ENCODE results near the gene C2orf42.
"Not testable (repeated sequence)": the region's sequence is repeated elsewhere in the genome, so short reads cannot be mapped to it uniquely, and the experiment has no call there.

C2orf42 gene

DNA sequence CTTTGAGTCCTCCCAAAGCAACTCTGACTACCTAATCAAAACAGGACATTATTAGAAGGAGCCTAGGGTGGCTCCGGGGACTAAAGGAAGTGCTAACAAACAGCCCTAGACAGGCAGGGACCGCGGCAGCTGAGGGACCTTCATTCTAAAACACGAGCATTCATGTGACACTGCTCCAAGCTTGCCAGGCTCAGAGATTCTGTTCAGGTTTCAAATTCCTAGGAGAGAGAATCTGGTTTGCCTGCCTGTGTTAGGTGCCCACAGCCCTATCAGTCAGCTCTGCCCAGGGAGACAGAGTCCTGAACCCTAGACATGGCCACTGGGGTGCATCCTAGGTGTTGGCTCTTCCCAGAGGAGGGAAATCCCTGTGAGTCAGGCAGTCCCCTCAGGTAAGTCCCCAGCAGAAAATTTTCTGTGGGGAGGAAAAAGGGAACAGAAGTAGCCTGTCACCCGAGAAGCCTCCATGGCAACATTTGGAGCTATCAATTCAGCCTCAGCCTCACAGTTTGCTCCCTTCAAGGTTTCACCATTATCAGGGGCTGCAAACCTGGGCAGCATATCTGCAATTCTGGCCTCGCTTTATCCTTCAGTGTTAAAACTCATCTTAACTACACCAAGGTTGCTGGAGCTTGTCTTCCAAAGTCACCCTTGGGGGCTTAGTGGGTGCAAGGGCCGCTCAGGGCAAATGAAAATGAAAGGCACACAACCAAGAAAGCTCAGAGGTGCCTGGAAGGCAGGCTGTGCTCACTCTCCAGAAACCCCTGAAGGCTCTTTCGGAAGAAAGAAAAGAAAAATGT lies 75.0 kb downstream of the C2orf42 start:
- no peak overlapping the region for H3K4me3 ChIP-seq
- peaks cover 67 to 90% (median 76%) of the 10 kb centered on the region in 10 experiments for H3K4me1 ChIP-seq
- no peaks in the 10 kb centered on the region for H3K36me3 ChIP-seq
- peak overlapping the region; percentile 20 to 62 (median 53); a peak in 19 of 22 replicates for H3K27ac ChIP-seq
- peak overlapping the region; percentile 15 to 62 (median 51); a peak in 19 of 22 replicates for H3K9ac ChIP-seq
- H4K20me1 ChIP-seq = no peaks in the 10 kb centered on the region
- no peak for TF ChIP-seq Cebpa-rat (IDR thresholded peaks at IDR 0.05)
- H3K4me2 ChIP-seq = peak overlapping the region; percentile 56 to 97 (median 75)
- no peaks in the 10 kb centered on the region for H3K9me3 ChIP-seq (replicated peaks in 1 of 11)
- no peaks in the 10 kb centered on the region for H3K27me3 ChIP-seq

DNA sequence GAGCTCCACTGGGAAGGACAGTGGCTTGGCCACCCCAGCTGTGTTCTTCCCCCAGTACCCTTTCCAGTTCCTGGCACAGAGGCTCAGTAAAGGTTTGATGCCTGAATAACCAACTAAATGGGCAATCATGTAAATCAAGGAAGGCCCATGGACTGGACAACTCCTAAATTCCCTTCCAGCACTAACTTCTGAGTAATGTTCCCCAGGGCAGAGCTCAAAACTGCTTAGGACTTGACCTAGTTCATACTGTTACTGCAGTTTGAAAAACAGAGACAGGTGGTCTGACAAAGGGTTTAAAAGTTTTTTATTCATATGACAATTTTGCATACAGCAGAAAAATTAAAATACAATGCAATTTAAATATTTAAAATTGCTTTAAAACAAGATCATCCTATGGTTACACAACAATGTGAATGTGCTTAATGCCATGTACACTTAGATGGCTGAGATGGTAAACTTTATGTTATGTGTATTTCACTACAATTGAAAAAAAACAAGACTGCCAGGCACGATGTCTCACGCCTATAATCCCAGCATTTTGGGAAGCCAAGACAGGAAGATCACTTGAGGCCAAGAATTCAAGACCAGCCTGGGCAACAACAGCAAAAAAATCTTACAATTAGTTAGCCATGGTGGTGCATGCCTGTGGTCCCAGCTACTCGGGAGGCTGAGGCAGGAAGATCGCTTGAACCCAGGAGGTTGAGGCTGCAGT lies 77.3 kb downstream of the C2orf42 start:
- H3K9me3 ChIP-seq (replicated peaks in 1 of 11) = no peaks in the 10 kb centered on the region
- peak overlapping the region in 2 of 11 experiments; percentile 12 to 22; a peak in 1 of 22 replicates for H3K4me2 ChIP-seq
- H3K27ac ChIP-seq = peak overlapping the region in 2 of 11 experiments; percentile 2 to 34; a peak in 1 of 22 replicates
- no peak overlapping the region for H3K9ac ChIP-seq
- H3K36me3 ChIP-seq = no peaks in the 10 kb centered on the region
- H3K4me3 ChIP-seq = no peak overlapping the region
- no peaks in the 10 kb centered on the region for H3K27me3 ChIP-seq
- TF ChIP-seq Cebpa-rat (IDR thresholded peaks at IDR 0.05) = no peak
- H3K4me1 ChIP-seq = peaks cover 50 to 90% (median 63%) of the 10 kb centered on the region in 10 experiments
- no peaks in the 10 kb centered on the region for H4K20me1 ChIP-seq

DNA sequence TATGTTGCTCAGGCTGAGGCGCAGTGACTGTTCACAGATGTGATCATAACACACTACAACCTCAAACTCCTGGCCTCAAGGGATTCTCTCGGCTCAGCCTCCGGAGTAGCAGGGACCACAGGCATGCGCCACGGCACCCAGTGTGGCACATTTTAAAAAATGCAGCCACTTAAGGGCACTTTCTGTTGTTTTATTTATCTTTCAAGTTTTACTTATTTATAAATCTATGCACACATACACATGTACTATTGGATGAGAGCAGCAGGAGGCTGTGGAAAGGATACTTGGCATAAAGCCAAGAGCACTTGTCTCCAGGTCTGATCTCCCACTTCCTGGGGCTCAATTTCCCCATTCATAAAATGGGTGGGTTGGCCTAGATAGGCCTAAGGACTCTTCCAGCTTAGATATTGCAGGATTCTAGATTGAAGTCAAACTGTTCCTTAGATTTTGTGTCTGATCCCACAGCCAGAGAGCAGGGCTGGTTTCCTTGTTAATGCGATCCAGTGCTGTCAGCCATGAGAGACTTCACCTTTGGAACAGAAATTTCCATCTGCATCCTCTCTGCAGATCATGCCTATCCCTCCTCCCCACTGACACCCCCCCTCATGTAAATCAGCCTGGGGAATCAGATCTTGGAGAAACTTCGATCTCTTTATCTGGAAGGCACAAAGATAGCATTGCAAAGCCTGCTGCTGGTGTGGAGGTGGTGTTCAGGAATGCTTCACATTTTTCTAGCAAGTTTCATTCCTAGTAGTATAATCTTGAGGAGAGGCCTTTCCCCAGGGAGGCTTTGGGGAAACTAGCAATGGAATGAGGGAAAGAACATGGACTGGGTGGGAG lies 78.8 kb downstream of the C2orf42 start:
- Histone ChIP-seq H3K27ac (peak overlapping the region in 6 of 11 experiments; percentile 10 to 61 (median 43); a peak in 10 of 22 replicates), H3K9me3 (replicated peaks in 1 of 11) (no peaks in the 10 kb centered on the region), H3K4me3 (no peak overlapping the region), H3K4me2 (peak overlapping the region; percentile 16 to 77 (median 51); a peak in 20 of 22 replicates), H3K36me3 (no peaks in the 10 kb centered on the region), H3K4me1 (peaks cover 50 to 90% (median 65%) of the 10 kb centered on the region in 10 experiments), H4K20me1 (no peaks in the 10 kb centered on the region), H3K27me3 (no peaks in the 10 kb centered on the region), H3K9ac (no peak overlapping the region; a peak in 1 of 22 replicates)
- no peak for TF ChIP-seq Cebpa-rat (IDR thresholded peaks at IDR 0.05)

DNA sequence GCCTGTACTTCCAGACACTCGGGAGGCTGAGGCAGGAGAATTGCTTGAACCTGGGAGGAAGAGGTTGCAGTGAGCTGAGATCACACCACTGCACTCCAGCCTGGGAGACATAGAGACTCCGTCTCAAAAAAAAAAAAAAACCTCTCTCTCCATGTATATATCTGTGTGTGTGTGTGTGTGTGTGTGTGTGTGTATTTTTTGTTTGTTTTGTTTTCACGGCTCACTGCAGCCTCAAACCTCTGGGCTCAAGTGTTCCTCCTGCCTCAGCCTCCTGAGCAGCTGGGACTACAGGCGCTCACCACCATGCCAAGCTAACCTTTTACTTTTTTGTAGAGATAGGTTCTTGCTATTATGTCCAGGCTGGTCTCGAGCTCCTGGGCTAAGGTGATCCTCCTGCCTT lies 80.4 kb downstream of the C2orf42 start:
- not testable (repeated sequence) for H3K36me3 ChIP-seq; H3K27me3 ChIP-seq; H4K20me1 ChIP-seq; H3K9me3 ChIP-seq (replicated peaks in 1 of 11); H3K4me3 ChIP-seq; H3K9ac ChIP-seq
- H3K4me1 ChIP-seq = peaks cover 38 to 87% (median 61%) of the 10 kb centered on the region in 10 experiments
- peak overlapping the region in 4 of 11 experiments; percentile 18 to 90 (median 48); a peak in 7 of 22 replicates for H3K27ac ChIP-seq
- peak overlapping the region in 6 of 11 experiments; percentile 51 to 85 (median 67); a peak in 7 of 22 replicates for H3K4me2 ChIP-seq

DNA sequence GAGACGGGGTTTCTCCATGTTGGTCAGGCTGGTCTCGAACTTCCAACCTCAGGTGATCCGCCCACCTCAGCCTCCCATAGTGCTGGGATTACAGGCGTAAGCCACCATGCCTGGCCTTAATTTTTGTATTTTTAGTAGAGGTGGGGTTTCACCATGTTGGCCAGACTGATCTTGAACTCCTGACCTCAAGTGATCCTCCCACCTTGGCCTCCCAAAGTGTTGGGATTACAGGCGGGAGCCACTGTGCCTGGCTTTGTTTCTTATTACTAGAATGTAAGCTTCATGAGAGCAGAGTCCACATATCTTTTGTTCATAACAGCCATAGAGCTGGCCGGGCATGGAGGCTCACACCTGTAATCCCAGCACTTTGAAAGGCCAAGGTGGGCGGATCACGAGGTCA lies 84.7 kb downstream of the C2orf42 start:
- Histone ChIP-seq H3K4me1 (peaks cover 43 to 81% (median 65%) of the 10 kb centered on the region in 10 experiments), H3K27ac (peak overlapping the region in 4 of 11 experiments; percentile 37 to 90 (median 80); a peak in 4 of 22 replicates)

DNA sequence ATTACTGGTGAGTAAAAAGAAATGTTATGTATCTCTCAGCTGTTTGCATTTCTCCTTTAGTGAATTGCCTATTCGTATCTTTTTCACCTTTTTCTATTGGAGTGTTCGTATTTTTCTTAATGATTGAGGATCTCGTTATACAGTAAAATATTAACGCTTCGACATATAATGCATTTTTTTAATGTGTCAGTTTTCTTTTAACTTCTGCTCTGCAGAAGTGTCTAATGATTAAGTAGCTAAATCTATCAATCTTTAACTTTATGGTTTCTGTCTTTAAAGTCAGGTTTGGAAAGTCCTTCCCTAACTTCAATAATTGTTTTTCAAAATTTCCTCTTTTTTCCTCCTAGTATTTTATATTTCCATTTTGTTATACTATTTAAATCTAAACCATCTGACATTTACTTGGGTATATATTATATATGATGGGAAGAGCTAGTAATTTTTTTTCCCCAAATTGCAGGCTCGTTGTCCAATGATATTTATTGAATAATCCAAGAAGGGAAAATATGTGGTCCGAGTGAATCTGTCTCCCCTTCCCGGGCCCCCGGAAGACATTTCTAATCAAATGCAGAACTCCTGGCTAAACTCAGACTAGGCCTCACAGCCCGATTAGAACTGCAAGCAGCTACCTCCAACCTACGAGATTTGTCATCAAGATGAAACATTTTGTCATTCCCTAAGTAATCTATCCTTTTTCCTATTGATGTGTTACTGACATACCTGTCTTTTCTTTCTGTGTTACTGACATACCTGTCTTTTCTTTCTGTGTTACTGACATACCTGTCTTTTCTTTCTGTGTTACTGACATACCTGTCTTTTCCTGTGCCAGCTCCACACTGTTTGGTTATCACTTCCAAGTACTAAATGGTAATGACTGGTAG lies 86.3 kb downstream of the C2orf42 start:
- no peaks in the 10 kb centered on the region for H3K27me3 ChIP-seq
- no peak for TF ChIP-seq Cebpa-rat (IDR thresholded peaks at IDR 0.05)
- peak overlapping the region in 1 of 10 experiments; percentile 13; a peak in 1 of 20 replicates for H3K4me3 ChIP-seq
- peak overlapping the region; percentile 56 to 84 (median 69) for H3K4me2 ChIP-seq
- H3K4me1 ChIP-seq = peaks cover 40 to 65% (median 55%) of the 10 kb centered on the region in 10 experiments
- H3K9ac ChIP-seq = peak overlapping the region in 9 of 11 experiments; percentile 4 to 54 (median 43); a peak in 10 of 22 replicates
- no peaks in the 10 kb centered on the region for H3K36me3 ChIP-seq
- H4K20me1 ChIP-seq = no peaks in the 10 kb centered on the region
- no peaks in the 10 kb centered on the region for H3K9me3 ChIP-seq (replicated peaks in 1 of 11)
- H3K27ac ChIP-seq = peak overlapping the region; percentile 35 to 71 (median 56); a peak in 20 of 22 replicates

More for the DNA sequence above, 84.7 kb downstream of the C2orf42 start:
- not testable (repeated sequence) for H3K27me3 ChIP-seq; H3K36me3 ChIP-seq; H3K4me3 ChIP-seq; H4K20me1 ChIP-seq; H3K9me3 ChIP-seq (replicated peaks in 1 of 11); H3K9ac ChIP-seq
- H3K4me2 ChIP-seq = peak overlapping the region in 2 of 11 experiments; percentile 85 to 86; a peak in 3 of 22 replicates

DNA sequence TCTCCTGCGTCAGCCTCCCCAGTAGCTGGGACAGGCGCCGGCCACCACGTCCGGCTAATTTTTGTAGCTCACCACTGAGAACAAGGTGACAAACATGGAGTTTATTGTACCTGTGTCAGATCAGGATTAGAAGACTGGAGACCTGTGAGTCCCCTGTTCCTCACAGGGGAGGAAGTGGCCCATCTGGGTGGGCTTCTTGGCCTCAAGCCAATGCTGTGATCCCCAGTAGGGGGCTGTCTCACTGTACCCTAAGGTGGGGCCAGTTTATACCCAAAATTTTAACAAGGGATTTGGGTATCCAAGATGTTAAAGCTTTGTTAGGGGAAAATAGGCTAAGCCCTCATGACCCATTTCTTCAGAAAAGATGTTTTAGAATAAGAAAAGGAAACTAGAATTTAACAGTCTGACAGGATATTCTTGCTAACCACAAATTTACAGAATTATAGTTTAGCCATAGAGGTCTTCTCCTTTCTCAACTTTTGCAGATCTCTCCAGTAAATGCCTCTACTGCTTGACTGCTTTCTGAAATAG lies 87.2 kb downstream of the C2orf42 start:
- H3K27me3 ChIP-seq = no peaks in the 10 kb centered on the region
- peak overlapping the region; percentile 21 to 71 (median 56); a peak in 20 of 22 replicates for H3K27ac ChIP-seq
- peak overlapping the region; percentile 56 to 84 (median 69) for H3K4me2 ChIP-seq
- H3K9me3 ChIP-seq (replicated peaks in 1 of 11) = no peaks in the 10 kb centered on the region
- TF ChIP-seq Cebpa-rat (IDR thresholded peaks at IDR 0.05) = no peak
- H3K4me1 ChIP-seq = peaks cover 37 to 58% (median 48%) of the 10 kb centered on the region in 10 experiments
- H3K4me3 ChIP-seq = peak overlapping the region in 1 of 10 experiments; percentile 10; a peak in 1 of 20 replicates
- H3K9ac ChIP-seq = peak overlapping the region in 10 of 11 experiments; percentile 4 to 54 (median 38); a peak in 14 of 22 replicates
- H4K20me1 ChIP-seq = no peaks in the 10 kb centered on the region
- H3K36me3 ChIP-seq = no peaks in the 10 kb centered on the region

DNA sequence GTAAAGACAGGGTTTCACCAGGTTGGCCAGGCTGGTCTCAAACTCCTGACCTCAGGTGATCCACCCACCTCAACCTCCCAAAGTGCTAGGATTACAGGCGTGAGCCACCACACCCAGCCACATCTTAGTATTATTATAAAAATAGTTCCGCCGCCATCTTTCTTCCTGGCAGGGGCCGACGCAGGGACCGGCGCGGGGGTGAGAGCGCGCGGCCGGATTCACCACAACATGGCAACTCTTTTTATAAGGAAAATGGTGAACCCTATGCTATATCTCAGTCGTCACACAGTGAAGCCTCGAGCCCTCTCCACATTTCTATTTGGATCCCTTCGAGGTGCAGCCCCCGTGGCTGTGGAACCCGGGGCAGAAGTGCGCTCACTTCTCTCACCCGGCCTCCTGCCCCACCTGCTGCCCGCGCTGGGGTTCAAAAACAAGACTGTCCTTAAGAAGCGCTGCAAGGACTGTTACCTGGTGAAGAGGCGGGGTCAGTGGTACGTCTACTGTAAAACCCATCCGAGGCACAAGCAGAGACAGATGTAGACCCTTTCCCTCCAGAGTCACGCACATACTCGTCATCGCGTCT lies 88.4 kb downstream of the C2orf42 start:
- H3K4me3 ChIP-seq; H4K20me1 ChIP-seq; H3K27ac ChIP-seq; H3K27me3 ChIP-seq; H3K4me2 ChIP-seq; H3K9ac ChIP-seq; H3K9me3 ChIP-seq (replicated peaks in 1 of 11); H3K36me3 ChIP-seq: not testable (repeated sequence)
- H3K4me1 ChIP-seq = peaks cover 26 to 49% (median 39%) of the 10 kb centered on the region in 10 experiments

DNA sequence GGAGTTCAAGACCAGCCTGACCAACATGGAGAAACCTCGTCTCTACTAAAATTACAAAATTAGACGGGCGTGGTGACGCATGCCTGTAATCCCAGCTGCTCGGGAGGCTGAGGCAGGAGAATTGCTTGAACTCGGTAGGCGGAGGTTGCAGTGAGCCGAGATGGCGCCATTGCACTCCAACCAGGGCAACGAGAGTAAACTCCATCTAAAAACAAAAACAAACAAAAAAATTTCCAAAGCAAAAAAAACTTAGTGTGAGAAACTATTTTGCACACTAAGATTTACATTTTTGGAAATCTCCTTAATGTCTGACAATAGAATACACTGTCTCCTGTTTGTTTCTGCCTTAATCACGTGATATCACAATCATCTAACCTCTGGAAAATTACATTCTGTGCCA lies 89.1 kb downstream of the C2orf42 start:
- H3K9me3 ChIP-seq (replicated peaks in 1 of 11); H3K4me2 ChIP-seq; H3K9ac ChIP-seq; H3K27me3 ChIP-seq; H3K4me3 ChIP-seq; H3K27ac ChIP-seq; H4K20me1 ChIP-seq; H3K36me3 ChIP-seq: not testable (repeated sequence)
- H3K4me1 ChIP-seq = peaks cover 20 to 49% (median 37%) of the 10 kb centered on the region in 10 experiments

Measured in BLaER1 treated with 17β-estradiol and CSF1 and Interleukin-3, amounts not matched to agents 10 nM and 100 nM (cell line).